Measurements from ENCODE around the gene CNTN1.

Gene CNTN1

DNA sequence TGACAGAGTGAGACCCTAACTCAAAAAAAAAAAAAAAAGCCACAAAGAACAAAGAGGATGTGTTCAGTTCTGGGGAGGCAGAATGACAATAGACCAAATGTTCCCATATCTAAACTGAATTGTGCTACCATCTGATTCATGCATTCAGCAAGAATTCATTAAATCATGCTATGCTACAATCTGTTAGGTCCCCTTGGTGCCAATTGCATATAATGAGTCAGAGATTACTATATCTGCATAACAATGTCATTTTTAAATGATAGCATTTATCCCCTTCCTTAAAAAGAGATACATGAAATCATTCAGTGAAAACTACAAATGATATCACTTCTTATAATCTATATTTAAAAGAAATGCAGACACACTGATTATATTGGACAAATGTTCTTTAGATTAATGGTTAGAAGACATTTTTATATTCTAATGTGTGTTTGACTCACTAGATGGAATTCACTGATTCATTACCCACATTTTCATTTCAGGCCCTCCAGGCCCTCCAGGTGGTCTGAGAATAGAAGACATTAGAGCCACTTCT, 288.3 kb downstream of the CNTN1 start:
- no peak for DNase-seq

DNA sequence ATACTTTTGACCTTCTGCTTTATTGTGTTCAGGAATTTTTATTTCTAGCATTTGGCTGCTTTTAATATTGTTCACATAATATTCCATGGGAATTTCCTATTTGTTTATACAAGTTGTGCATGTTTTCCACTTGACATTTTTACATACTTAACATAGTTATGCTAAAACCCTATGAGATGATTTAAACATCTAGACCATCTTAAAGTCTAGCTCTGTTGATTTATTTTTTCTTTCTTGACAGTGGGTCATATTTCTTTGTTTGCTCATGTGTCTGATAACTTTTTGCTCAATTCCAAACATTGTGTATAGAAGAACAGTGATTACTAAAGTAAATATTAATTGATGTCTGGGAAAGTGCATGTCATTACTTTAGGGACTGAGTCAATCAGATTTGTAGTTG, 293.8 kb downstream of the CNTN1 start:
- DNase-seq = no peak

DNA sequence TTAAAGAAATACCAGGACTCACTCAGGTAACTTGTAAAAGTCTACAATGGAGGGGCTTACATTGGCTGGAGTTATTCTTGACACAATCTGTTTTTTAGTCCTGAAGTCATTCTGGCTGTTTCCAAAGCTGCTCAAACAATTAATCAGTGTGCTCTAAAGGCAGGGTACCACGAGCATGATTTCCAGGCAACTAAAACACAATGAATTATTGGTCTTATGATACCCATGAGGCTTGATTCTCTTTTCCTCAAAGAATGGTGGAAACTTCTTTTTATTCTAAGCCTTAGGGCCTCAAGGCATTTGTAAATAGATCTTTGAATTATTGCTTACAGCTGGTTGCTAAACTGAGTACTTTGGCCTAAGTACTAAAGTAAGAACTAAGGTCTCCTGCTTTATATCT, 296.1 kb downstream of the CNTN1 start:
- no peak for DNase-seq

DNA sequence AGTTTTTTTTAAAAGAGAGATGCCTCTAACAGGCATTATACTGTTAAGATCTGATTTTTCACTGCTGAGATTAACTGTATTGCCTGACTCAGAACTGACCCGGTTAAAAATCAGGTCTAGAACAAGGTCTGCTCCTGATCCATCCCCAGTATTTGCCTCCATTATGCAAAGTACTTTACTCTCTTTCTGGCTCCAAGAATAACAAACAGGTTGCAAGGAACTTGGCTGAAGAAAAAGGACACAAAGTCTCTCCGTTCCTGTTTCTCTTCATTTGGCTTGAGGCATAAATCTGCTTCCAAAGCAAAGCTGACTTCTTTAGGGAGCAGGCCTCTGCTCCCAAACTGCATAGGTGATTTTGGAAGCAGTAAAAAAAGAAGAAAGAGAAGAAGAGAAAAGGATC, 296.6 kb downstream of the CNTN1 start:
- no peak for DNase-seq

DNA sequence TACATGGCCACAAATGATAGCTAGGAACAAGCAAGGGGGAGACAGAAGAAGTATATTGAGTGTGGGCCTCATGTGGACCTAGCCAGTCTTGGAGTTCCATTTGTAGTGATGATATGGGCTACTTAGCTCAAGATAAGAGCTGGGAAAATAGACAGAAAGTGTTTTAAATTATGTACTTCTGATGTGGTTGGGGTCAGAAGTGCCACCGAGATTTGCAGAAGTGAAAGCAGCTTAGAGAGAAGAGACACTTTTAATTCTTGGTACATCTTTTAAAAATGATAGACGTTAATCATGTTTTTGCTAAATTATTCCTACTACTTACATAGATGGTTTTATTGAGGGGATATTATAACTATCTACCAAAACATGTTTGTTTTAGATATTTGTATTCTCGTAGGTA, 297.5 kb downstream of the CNTN1 start:
- no peak for DNase-seq

DNA sequence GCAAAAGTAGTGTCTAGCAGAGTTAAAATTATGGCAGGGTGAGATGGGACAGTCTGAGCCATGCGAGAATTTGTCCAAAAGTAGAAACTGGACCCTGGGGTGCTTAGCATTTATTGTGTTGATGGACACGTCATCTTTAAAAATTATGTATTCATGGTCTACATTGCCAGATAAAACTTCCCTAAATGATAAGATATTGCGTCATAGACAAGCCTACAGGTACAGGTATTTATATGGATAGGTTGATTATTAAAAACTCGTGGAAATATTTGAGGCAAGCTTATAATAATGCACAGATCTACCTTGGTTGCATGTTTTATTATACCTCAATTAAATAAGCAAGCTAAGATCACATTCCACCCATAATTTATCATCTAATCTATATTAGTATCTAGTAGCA, 299.9 kb downstream of the CNTN1 start:
- no peak for DNase-seq

DNA sequence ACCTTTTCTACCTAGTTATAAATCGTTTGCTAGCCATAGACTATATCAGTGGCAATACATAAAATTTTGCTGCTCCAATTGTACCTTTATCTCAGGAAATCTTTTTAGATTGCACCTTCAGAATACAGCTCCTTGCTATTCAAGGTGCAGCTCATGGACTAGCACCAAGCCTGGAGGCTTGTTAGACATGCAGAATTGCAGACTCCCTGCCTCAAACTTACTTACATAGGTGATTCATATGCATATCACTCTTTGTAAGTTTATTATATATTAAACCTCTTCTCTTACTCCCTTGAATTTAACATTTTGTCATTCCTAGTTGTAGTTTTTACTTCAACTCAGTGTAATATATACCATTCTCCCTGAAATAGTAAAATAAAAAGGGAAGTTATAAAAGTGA, 300.4 kb downstream of the CNTN1 start:
- no peak for DNase-seq

DNA sequence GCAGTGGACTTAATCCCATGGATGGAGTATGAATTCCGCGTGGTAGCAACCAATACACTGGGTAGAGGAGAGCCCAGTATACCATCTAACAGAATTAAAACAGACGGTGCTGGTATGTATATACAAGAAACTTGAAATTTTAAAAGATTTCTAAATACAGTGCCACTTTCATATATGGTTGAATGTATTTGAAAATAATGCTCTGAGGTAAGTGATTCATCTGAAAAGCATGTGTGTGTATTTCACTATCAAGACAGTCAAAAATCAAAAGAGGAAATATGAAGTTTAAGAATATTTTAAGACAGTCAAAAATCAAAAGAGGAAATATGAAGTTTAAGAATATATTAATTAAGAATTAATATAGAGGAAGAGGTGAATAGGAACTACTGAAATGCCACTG, 300.9 kb downstream of the CNTN1 start:
- no peak for DNase-seq

DNA sequence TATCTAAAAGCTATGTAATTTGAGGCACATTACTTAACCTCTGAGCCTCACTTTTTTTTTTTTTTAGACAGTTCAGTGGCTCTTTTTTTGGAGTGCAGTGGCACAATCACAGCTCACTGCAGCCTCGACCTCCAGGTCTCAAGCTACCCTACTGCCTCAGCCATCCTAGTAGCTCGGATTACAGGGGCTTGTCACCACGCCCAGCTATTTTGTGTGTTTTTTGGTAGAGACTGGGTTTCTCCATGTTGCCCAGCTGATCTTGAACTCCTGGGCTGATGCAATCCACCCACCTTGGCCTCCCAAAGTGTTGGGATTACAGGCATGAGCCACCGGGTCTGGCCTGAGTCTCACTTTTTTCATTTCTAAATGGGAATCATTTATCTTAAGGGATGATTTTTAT, 303.9 kb downstream of the CNTN1 start:
- DNase-seq = no peak

DNA sequence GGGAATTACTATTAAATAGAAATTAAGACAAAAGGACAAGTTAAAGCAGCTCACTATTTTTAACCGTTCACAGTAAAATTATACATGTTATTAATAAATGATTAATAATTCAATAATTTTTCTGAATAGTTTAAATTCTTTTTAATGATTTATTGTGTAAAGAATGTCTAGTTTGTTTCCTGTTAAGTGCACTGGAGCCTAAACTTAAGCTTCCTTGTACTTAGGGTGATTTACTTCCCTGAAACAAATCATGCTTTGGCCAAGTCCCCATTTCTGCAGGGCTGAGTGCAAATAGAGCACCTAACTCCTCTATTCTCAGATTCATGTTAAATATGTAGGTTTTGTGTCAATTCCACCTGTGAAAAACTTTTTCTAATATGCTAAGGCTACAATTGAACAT, 307.0 kb downstream of the CNTN1 start:
- DNase-seq = no peak

DNA sequence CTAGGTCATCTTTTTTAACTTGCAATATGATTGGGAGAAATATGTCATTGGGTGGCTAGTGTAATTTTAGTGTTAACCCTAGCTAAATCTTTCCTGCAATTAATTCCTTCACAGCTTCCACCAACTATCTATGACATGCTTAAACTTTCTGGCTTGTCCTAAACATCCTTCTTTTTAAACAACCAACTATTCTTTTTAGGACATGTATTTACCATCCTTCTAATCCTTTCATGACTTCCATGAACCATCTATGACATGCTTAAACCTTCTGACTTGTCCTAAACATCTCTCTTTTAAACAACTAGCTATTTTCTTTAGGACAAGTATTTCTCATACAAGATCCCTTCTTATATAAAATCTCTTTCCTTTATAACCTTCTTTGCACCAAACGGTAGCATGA, 316.2 kb downstream of the CNTN1 start:
- DNase-seq = no peak

DNA sequence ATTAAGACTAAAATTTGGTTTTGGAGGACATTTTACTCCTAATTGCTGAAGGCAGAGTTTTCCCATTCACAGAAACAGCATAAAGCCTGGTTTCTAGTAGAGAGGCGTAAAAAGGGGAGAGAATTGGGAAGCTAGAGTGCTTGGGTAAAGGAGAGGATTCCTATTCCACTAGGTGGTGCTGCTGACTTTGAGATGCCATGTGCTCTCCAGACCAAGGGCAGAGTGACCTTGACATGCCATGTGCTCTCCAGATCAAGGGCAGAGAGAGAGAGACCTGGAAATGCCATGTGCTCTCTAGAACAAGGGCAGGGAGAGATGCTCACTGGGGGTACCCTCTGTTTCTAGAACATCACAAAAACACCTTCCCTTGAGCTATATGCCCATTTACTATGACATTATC, 319.7 kb downstream of the CNTN1 start:
- DNase-seq = peak; percentile 1

DNA sequence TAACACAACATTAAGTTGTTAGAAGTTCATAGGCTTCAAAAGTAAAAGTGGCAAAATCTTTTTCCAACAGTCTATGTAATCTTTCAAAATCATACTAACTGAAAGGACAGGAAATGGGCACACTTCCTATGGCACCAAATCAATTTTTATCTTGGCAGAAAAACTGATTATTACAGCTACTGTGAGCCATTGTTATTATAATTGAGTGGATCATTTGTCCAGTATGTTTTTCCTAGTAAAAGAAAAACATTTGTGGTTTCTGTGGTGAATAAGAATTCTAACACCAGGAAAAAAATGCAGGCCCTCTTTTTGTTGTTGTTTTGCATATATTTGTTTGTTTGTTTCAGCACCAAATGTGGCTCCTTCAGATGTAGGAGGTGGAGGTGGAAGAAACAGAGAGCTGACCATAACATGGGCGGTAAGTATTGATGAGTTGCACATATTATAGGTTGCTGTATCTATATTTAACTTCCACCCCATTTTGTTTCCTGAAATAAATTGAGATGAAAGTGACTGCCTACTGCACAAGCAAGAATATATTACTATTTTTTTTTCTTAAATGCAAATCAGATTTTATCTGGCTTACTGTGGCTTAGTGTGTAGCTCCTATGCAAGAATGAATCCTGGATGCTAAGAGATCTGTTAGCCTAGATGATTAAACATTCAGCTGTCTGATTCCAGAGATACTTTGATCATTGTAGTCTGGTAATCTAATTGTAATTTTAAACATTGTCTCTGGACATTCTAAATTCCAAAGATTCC, 321.8 kb downstream of the CNTN1 start:
- no peak for DNase-seq

DNA sequence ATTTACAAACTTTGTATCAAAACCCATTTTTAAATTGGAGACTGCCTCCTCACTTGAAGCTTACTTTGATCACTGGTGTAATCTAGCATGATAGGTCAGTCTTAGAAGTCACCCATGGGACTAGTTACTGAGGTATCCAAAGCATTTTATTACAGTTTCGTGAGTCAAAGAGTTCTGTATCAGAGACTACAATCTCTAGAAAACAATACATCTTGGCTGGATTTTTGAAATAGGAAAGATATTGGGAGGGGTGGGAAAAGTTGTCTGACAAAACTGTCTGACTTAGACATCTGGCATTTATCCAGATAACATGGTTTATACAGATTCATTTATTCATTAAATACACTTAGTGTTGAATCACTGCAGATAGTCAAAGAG, 322.4 kb downstream of the CNTN1 start:
- no peak for DNase-seq

DNA sequence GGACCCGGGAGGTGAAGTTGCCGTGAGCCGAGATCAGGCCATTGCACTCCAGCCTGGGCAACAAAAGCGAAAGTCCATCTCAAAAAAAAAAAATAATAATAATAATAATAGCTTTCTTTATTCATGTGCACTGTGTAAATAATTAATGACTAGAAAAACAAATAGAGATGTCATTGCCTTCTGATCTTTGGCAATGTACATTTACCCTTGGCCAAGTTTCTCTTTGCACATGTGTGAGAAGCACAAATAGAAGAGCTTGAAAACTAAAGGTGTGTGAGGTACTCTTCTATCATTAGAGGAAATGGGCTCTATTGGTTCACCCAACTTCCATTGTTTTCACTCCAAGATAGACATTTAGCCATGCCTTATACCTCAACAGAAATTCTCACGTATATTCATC, 325.8 kb downstream of the CNTN1 start:
- no peak for DNase-seq

DNA sequence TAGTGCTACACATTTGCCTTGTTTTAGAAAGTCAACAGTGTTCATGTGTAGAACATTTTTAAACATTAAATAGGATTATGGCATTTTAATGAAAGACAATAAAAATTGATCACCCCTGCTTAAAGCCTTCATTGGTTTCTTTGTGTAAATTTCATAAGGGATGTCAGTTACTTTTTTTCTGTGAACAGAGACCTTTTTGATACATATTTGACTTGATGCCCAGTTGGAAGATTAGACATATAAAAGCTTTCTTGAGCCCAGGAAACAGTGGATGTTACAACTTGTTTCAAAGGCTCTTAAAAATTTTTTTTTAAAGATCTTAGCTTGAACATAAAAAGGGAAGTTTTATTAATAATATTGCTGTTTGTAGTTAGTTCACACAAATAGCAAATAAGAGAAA, 327.2 kb downstream of the CNTN1 start:
- DNase-seq = no peak

DNA sequence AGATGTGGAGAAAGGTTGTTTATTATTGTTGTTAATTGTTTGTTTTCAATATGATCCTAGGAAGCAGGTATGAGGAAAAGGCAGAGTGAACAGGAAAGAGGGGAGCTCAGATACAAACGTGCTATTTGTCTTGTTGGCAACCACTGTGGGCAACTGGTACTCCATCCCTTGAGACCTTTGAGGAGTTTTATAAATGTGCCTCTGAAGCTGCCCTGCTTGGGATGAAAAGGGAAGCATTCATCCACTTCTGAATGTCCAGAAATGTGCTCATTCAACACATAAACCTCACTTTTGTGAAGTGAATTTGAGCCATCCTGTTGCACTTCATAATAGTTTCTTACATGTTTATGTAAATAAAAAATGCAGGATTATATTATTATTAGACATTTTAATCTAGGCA, 331.6 kb downstream of the CNTN1 start:
- DNase-seq = no peak

DNA sequence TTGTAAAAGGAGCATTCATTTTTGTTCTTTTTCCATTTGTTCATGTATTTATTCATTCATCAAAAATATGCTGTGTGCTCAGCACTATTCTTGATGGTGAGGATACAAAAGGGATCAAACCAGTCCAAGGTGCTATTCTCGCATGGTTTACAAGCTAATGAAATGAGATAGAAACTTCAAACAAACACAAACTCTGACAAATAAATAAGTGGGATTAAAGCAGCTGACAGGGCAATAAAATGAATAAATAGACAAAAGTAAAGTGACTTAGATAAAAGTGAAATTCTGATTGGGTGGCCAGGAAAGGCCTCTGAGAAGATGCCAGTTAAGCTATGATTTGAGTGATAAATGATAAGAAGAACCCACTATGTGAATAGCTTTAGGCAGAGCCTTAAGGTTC, 333.9 kb downstream of the CNTN1 start:
- no peak for DNase-seq

DNA sequence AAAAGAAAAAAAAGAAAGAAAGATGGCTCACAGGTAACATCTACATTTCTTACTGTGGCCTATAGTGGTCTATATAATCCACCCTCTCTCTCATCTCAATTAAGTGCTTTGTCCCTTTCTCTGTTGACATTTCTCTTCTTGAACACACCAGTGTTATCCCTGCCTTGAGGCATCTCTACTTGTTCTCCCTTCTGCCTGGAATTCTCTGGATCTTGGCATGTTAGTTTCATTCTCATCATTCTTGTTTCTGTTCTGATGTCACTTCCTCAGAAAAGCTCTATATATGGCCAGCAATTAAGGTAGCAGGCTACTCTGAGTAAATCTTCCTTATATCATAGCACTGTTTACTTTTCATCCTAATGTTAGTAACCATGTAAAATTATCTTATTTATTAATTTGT, 340.1 kb downstream of the CNTN1 start:
- DNase-seq = no peak

DNA sequence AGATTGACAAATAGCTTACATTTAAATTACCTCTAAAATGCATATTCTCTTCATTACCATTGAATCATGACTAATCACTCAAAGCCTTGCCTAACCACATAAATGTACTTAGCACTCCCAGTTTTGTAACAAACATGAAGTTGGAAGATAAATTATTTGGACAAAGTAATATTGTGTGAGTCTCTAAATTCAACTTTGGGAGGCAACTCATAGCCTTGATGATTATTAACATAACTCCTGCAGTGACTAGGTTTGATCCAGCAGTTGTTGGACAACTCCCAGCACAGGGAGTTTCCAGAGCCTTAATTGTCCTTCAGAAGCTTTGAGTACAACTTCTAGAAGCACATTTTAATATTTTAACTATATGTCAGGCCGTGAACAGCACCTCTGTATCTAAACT, 342.4 kb downstream of the CNTN1 start:
- no peak for DNase-seq

DNA sequence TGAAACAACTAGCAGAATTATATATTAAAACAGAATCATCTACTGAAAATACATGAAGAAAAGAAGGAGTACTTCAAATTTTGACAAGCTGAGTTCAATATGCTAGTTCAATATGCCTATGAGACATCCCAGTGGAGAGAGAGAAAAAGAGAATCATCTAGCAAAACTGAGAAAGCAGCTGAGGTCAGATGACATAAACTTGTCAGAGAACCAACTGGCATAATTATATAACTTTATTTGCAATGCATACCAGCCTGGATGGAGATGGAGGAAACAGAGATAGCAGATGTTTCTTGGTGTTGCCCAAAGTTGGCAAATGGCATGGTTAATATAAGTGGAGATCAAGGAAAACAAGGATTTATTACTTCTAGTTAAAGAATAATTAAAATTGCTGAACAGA, 347.2 kb downstream of the CNTN1 start:
- no peak for DNase-seq

DNA sequence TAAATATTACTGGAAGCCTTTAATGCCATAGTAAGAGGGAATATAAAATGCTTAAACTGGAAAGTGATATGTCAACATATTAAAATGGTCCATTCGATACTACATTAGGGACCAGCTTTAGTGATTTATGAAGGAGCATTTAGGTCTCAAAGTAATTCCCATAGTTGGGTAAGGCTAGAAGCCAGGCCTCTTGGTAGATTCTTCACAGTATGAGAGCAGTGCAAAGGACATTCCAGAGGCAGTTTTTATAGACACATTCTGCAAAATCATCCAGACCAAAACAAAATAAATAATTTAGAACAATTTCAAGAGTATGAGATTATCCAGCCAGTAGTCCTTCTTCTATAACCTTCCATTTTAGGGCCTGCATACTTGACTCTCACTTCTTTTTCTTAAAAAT, 353.3 kb downstream of the CNTN1 start:
- no peak for DNase-seq

DNA sequence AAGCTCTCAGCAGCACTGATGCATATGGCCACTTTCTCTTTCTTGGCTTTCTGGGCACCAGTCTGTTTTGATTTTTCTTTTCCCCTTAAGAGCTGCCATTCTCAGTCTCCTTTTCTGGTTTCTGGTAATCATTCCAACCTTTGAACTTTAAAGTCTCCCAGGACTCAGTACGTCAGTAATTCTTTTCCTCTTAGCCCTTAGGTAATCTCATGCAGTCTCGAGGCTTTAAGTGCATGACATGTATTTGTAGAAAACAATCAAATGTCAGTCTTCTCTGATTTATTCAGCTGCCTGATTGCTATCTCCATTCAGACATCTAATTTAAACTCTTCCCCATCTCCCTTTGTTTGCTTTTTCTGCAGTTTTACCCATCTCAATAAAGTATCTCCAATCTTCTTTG, 356.8 kb downstream of the CNTN1 start:
- DNase-seq = no peak

DNA sequence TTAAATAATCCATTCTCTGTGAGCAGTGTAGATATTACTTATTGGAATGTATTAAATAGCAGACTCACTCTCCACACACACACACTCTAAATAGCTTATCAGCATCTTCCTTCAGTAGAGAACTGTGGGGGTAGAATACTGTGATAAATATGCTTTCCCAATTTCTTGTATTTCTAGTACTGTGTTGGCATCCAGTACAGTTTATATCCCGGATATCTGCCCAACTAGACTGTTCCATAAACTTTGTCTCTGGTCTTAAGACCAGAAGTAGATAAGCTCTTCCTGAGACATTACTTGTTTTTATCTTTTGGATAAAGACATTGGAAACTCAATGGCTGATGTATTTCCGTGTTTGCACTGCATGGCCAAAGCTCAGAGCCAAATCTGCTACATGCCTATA, 359.7 kb downstream of the CNTN1 start:
- no peak for DNase-seq

DNA sequence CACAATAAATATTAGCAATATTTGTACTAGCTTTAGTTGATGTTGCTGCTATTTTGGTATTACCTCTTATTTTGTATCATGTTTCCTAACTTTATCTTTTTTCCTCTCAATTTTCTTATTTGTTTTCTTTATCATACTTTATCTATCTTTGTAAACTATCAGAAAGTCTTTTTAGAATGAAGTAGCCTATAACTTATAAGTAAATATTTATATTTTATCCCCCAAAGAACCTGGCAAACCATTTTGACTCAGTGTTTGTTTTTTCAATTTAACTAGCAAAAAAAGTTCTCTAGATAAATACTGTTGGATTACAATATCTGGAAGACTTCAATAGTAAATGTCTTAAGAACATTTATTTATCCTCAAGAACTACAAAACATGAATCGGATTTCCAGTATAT, 360.2 kb downstream of the CNTN1 start:
- no peak for DNase-seq

All from hematopoietic multipotent progenitor cell treated with erythropoietin and hydrocortisone succinate and interleukin-3 and kit ligand, for 8 days (in vitro differentiated cells).